K562 (cell line): Measurements from ENCODE around the gene MED22. TPM values are rescaled to one million over a fixed set of nuclear protein-coding genes. Genes with fewer than 3 reads are reported as not detected.

Experiments
- BCOR ChIP-seq: fragments of 450-650 bp; IDR thresholded peaks from 2 replicates; pipeline ENCODE4 v1.6.1; 2016
- BRD4 ChIP-seq: fragments of 200-600 bp; sonication (generic); IDR thresholded peaks from 2 replicates; pipeline ENCODE4 v1.6.1; 2017; ENCODE audit warnings: inconsistent platforms
- CEBPB ChIP-seq: fragments of 450-650 bp; IDR thresholded peaks from 2 replicates; pipeline ENCODE4 v1.6.1; 2016; ENCODE audit warnings: missing genetic modification characterization, missing compliant biosample characterization
- ETS2 ChIP-seq: IDR thresholded peaks from 2 replicates; pipeline ENCODE4 v1.6.1; 2016; ENCODE audit warnings: borderline replicate concordance, missing genetic modification characterization, mild to moderate bottlenecking, moderate library complexity, missing compliant biosample characterization; ENCODE audit not compliant: poor library complexity, severe bottlenecking
- GTF2E2 ChIP-seq: fragments of 200-800 bp; sonication (Bioruptor generic); IDR thresholded peaks from 2 replicates; pipeline ENCODE4 v1.6.1; 2016; ENCODE audit warnings: missing genetic modification characterization, missing compliant biosample characterization
- PCBP1 ChIP-seq: fragments of 200-400 bp; formaldehyde crosslinking; IDR thresholded peaks from 2 replicates; pipeline ENCODE4 v1.6.1; 2018; ENCODE audit warnings: mild to moderate bottlenecking, low read depth, low read length; ENCODE audit not compliant: poor library complexity, severe bottlenecking
- RNF2 ChIP-seq: sonication (generic); IDR thresholded peaks from 2 replicates; pipeline ENCODE4 v1.6.1; 2016
- SMARCC2 ChIP-seq: fragments of 450-650 bp; IDR thresholded peaks from 2 replicates; pipeline ENCODE4 v1.6.1; 2017; ENCODE audit warnings: antibody characterized with exemption, moderate library complexity, mild to moderate bottlenecking, low read depth
- SUPT5H ChIP-seq: fragments of 450-650 bp; IDR thresholded peaks from 2 replicates; pipeline ENCODE4 v1.6.1; 2016
- TOE1 ChIP-seq, 2 experiments: fragments of 450-650 bp in 1 of 2; sonication (generic) in 1 of 2; formaldehyde crosslinking in 1 of 2; IDR thresholded peaks; 2 replicates each; pipeline versions ENCODE4 v1.7.1 to v1.8.0; 2016 to 2022; ENCODE audit warnings: borderline replicate concordance in 2 of 2, mild to moderate bottlenecking in 2 of 2, antibody characterized with exemption in 1 of 2, inconsistent platforms in 1 of 2, low read depth in 1 of 2, missing genetic modification reagents in 1 of 2, moderate library complexity in 1 of 2
- XRCC5 ChIP-seq: fragments of 200-400 bp; formaldehyde crosslinking; IDR thresholded peaks from 2 replicates; pipeline ENCODE4 v1.6.1; 2017; ENCODE audit warnings: low read depth, mild to moderate bottlenecking, low read length
- ZKSCAN3 ChIP-seq: fragments of 250-450 bp; sonication (Bioruptor Pico); IDR thresholded peaks from 2 replicates; pipeline ENCODE4 v1.4.0; 2020
- ZNF121 ChIP-seq: sonication (generic); formaldehyde crosslinking; conservative IDR thresholded peaks from 2 replicates; pipeline ENCODE4 v1.8.0; 2022; ENCODE audit warnings: missing genetic modification reagents
- polyA plus RNA-seq, 8 experiments: library from polyadenylated mRNA; depleted of rRNA in 4 of 8; stranded (reverse) in 5 of 8; unstranded in 3 of 8; fragments of >200 nt; fragmentation: Nextera tagmentation in 2 of 8; fragmentation: Illumina TruSeq in 1 of 8; extraction: Ambion mirVana in 2 of 8; extraction: Trizol in 1 of 8; gene quantifications; 2 replicates each; pipeline versions ENCODE4 v1.2.1 to v1.2.3, GENCODE V29; 2011 to 2014; ENCODE audit warnings: inconsistent platforms in 1 of 8, missing spikeins in 1 of 8
- total RNA-seq, 7 experiments: library from RNA; depleted of rRNA in 6 of 7; stranded (reverse); fragments of >200 nt in 6 of 7; fragmentation: Illumina TruSeq in 2 of 7; extraction: Trizol in 2 of 7; gene quantifications; 2 replicates each; pipeline versions ENCODE4 v1.2.1 to v1.2.3, GENCODE V29; 2011 to 2021; ENCODE audit warnings: low replicate concordance in 1 of 7
- TF ChIP-seq, protein P1 (sequence below): fragments of 450-650 bp; conservative IDR thresholded peaks from 2 replicates; pipeline ENCODE4 v1.6.1; 2016; ENCODE audit warnings: missing genetic modification characterization, low read depth, mild to moderate bottlenecking, control low read depth, missing compliant biosample characterization
- TF ChIP-seq, protein P2 (sequence below): fragments of 250-450 bp; sonication (Bioruptor Pico); IDR thresholded peaks from 2 replicates; pipeline ENCODE4 v1.4.0; 2020
- TF ChIP-seq, protein P3 (sequence below): fragments of 450-650 bp; IDR thresholded peaks from 2 replicates; pipeline ENCODE4 v1.6.1; 2016; ENCODE audit warnings: missing biosample characterization, missing genetic modification characterization
- TF ChIP-seq, protein P4 (sequence below): sonication (generic); formaldehyde crosslinking; IDR thresholded peaks from 2 replicates; pipeline ENCODE4 v1.8.0; 2022; ENCODE audit warnings: mild to moderate bottlenecking, missing genetic modification reagents

Gene MED22
- total and polyA plus RNA-seq, 9 of the 15 experiments (the other 6 are each of a cell fraction or from before 2014, with no cell fraction given): 0.73 to 35.6 (median 22.3) TPM

DNA sequence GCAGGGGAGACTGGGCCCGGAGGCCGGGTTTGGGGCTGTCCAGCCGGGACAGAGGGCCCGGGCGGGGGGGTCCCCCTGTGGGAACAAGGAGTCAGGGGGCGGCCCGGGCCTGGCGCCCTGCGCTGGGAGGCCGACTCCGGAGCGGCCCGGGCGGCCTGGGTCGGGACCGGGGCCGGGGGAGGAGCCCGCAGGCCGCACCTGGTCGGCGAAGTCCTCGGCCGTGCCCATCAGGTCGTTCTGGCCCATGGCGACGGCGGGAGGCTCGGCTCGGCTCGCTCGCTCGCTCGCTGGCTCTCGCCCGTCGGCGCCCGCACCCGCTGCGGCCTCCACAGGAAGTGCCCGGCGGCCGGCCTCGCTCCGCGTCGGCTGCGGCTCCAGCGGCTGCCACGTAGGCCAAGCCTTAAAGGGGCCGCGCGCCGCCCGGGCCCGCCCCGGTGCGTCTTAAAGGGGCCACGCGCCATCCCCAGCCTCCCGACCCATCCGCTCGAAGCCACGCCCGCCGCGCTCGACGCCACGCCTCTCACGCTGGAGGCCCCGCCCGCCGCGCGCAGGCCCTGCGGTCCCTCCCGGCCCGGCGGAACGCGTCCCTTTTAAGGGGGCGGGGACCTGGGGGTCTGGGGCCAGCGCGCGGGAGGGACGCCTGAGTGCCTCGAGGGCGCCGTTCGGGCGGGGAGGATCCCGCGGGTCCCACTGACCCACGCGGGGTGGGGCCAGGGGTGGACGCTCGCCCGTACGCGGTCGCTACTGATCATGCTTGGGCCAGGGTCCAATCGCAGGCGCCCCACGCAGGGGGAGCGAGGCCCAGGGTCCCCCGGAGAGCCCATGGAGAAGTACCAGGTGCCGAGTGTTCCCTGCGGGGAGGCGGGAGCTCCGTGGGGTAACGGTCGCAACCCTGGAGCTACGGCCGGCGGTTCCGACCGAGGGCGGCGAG is 28.1 kb upstream of the MED22 start, which contains the start of the genes STKLD1 and SURF4 (continued):
- TF ChIP-seq, protein P1, sequence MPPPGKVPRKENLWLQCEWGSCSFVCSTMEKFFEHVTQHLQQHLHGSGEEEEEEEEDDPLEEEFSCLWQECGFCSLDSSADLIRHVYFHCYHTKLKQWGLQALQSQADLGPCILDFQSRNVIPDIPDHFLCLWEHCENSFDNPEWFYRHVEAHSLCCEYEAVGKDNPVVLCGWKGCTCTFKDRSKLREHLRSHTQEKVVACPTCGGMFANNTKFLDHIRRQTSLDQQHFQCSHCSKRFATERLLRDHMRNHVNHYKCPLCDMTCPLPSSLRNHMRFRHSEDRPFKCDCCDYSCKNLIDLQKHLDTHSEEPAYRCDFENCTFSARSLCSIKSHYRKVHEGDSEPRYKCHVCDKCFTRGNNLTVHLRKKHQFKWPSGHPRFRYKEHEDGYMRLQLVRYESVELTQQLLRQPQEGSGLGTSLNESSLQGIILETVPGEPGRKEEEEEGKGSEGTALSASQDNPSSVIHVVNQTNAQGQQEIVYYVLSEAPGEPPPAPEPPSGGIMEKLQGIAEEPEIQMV: no peak
- no peak; the same call in none of the 2 replicates for TF ChIP-seq RNF2
- TF ChIP-seq ZKSCAN3 (CRISPR knock-in tag): no peak
- no peak for TF ChIP-seq GTF2E2 (tag)
- no peak for TF ChIP-seq BCOR
- TF ChIP-seq BRD4: no peak
- TF ChIP-seq, protein P2, sequence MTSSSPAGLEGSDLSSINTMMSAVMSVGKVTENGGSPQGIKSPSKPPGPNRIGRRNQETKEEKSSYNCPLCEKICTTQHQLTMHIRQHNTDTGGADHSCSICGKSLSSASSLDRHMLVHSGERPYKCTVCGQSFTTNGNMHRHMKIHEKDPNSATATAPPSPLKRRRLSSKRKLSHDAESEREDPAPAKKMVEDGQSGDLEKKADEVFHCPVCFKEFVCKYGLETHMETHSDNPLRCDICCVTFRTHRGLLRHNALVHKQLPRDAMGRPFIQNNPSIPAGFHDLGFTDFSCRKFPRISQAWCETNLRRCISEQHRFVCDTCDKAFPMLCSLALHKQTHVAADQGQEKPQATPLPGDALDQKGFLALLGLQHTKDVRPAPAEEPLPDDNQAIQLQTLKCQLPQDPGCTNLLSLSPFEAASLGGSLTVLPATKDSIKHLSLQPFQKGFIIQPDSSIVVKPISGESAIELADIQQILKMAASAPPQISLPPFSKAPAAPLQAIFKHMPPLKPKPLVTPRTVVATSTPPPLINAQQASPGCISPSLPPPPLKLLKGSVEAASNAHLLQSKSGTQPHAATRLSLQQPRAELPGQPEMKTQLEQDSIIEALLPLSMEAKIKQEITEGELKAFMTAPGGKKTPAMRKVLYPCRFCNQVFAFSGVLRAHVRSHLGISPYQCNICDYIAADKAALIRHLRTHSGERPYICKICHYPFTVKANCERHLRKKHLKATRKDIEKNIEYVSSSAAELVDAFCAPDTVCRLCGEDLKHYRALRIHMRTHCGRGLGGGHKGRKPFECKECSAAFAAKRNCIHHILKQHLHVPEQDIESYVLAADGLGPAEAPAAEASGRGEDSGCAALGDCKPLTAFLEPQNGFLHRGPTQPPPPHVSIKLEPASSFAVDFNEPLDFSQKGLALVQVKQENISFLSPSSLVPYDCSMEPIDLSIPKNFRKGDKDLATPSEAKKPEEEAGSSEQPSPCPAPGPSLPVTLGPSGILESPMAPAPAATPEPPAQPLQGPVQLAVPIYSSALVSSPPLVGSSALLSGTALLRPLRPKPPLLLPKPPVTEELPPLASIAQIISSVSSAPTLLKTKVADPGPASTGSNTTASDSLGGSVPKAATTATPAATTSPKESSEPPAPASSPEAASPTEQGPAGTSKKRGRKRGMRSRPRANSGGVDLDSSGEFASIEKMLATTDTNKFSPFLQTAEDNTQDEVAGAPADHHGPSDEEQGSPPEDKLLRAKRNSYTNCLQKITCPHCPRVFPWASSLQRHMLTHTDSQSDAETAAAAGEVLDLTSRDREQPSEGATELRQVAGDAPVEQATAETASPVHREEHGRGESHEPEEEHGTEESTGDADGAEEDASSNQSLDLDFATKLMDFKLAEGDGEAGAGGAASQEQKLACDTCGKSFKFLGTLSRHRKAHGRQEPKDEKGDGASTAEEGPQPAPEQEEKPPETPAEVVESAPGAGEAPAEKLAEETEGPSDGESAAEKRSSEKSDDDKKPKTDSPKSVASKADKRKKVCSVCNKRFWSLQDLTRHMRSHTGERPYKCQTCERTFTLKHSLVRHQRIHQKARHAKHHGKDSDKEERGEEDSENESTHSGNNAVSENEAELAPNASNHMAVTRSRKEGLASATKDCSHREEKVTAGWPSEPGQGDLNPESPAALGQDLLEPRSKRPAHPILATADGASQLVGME (CRISPR knock-in tag): no peak
- no peak for TF ChIP-seq CEBPB (tag)
- 0 out of 2 replicates have a peak, but pooled peaks have one; percentile 44 for TF ChIP-seq XRCC5
- TF ChIP-seq, protein P3, sequence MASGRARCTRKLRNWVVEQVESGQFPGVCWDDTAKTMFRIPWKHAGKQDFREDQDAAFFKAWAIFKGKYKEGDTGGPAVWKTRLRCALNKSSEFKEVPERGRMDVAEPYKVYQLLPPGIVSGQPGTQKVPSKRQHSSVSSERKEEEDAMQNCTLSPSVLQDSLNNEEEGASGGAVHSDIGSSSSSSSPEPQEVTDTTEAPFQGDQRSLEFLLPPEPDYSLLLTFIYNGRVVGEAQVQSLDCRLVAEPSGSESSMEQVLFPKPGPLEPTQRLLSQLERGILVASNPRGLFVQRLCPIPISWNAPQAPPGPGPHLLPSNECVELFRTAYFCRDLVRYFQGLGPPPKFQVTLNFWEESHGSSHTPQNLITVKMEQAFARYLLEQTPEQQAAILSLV (tag): no peak
- no peak for TF ChIP-seq ZNF121 (CRISPR knock-in tag)
- peak; percentile 66 for TF ChIP-seq PCBP1
- no peak for TF ChIP-seq SMARCC2
- TF ChIP-seq TOE1 (IDR thresholded peaks at IDR 0.05; ENCODE audit: borderline replicate concordance): peak; percentile 84; the same call in 1 of the 2 replicates
- TF ChIP-seq TOE1 (CRISPR knock-in tag; IDR thresholded peaks at IDR 0.05; ENCODE audit: borderline replicate concordance, low read depth): no peak
- TF ChIP-seq, protein P4, sequence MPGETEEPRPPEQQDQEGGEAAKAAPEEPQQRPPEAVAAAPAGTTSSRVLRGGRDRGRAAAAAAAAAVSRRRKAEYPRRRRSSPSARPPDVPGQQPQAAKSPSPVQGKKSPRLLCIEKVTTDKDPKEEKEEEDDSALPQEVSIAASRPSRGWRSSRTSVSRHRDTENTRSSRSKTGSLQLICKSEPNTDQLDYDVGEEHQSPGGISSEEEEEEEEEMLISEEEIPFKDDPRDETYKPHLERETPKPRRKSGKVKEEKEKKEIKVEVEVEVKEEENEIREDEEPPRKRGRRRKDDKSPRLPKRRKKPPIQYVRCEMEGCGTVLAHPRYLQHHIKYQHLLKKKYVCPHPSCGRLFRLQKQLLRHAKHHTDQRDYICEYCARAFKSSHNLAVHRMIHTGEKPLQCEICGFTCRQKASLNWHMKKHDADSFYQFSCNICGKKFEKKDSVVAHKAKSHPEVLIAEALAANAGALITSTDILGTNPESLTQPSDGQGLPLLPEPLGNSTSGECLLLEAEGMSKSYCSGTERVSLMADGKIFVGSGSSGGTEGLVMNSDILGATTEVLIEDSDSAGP: peak; percentile 93
- no peak for TF ChIP-seq ETS2 (tag)
- TF ChIP-seq SUPT5H: no peak
